Measurements from ENCODE around the gene SRP72.
"Not testable (repeated sequence)": the region's sequence is repeated elsewhere in the genome, so short reads cannot be mapped to it uniquely, and the experiment has no call there.

The SRP72 gene

DNA sequence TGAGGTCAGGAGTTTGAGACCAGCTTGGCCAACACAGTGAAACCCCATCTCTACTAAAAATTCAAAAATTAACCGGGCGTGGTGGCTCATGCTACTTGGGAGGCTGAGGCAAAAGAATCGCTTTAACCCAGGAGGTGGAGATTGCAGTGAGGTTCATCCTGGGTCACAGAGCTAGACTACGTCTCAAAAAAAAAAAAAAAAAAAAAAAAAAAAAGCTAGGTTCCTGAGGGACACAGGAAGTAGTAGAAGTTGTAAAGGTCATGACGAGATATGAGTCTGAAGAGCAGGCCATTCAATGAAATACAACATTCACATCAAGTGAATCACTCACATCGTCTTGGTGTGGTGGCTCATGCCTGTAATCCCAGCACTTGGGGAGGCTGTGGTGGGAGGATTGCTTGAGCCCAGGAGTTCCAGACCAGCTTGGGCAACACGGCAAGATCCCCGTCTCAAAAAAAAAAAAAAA is 1.1 kb upstream of the SRP72 start:
- DNase-seq, result not testable (repeated sequence)

- DNase-seq, result no peak
Observed at GRCh38 chr4:56466910-56467283, 520 bp upstream of the SRP72 start.

GRCh38 chr4:56468097-56468422 is 643 bp downstream of the SRP72 start:
- peak in 1 of 2 experiments; percentile 22 for DNase-seq

DNA sequence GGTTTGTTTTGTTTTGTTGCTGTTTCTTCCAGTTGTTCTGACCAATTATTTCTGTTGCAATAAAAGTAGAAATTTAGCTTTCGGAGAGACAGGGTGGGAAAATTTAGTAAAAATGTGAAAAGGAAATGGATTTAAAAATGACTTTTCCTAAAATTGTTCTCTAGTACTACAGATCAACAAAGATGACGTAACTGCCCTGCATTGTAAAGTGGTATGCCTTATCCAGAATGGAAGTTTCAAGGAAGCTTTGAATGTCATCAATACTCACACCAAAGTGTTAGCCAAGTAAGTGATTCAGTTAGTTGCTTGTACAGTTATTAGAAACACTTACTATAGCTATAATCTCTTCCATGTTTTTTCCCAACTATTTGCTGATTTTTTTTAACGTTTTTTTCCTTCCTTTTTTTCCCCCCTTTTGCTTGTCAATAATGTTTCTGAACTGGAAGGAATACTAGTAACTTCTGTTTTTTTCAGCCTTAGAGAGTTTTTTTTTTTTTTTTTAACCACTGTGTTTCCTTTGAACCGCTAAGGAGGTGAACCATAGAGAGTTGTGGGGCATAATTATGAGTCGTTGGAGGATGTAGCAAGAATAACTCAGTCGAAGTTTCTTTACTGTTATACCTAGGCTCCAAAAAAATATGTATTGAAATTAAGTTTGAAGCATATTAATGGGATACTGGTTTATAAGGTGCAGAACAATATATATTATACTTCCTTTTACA is 2.2 kb downstream of the SRP72 start:
- no peak for DNase-seq

- no peak for DNase-seq
Observed at GRCh38 chr4:56475917-56476316, 8.5 kb downstream of the SRP72 start.

GRCh38 chr4:56477192-56477702 is 9.8 kb downstream of the SRP72 start:
- no peak for DNase-seq

- no peak for DNase-seq
Observed at GRCh38 chr4:56480691-56481090, 13.3 kb downstream of the SRP72 start.

GRCh38 chr4:56496241-56496640 is 28.8 kb downstream of the SRP72 start:
- DNase-seq, result no peak

DNA sequence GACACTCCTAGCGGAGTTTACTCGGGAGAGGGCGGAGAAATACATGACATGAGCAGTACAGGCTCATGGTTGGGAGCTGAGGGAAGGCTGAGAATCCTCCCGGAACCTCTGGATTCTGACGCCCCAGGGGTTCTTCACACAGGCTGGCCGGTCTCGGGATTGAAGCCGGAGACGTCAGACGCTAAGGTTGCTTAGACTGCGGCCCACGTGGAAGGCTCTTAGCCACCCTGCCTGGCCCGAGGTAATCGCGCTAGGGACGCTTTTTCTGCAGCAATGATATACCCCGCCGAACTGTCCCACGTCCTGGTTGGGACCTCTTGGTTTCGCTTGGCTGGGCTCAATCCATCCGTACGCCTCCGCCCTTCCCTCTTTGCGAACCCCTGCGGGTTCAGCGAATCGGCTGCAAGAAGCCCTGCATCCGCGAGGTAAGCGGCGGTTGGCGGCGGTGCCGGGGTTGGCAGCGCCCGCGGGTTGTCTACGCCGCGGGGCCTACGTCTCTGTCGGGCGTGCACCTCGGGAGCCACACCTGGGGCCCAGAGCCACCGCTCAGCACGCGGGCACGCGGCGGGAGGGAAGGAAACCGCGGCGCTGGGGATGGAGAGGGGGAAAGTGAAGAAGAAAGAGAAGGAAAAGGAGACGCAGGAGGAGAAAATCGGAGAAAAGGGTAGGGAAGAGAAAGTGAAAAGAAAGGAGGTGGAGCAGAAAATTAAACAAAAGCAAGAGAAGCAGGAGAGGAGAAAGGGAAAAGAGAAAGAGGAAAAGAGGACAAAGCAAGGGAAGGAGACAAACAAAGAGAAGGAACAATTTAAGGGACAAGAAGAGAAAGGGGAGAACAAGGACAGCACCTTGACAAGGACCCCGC is 38.1 kb downstream of the SRP72 start, which contains the start of gene ARL9:
TSS of gene ARL9 (plus strand) at position 523 of the 862 bp plus-strand sequence. CDS start at position 595, 72 bp downstream.
- peak; percentile 53 to 56 for DNase-seq

GRCh38 chr4:56511098-56511497 is 43.7 kb downstream of the SRP72 start:
- no peak for DNase-seq

GRCh38 chr4:56512166-56512565 is 44.7 kb downstream of the SRP72 start:
- DNase-seq, result no peak

- DNase-seq, result no peak
Observed at GRCh38 chr4:56513517-56513916, 46.1 kb downstream of the SRP72 start.

GRCh38 chr4:56530269-56531148 is 63.1 kb downstream of the SRP72 start:
- peak; percentile 73 to 74 for DNase-seq

DNA sequence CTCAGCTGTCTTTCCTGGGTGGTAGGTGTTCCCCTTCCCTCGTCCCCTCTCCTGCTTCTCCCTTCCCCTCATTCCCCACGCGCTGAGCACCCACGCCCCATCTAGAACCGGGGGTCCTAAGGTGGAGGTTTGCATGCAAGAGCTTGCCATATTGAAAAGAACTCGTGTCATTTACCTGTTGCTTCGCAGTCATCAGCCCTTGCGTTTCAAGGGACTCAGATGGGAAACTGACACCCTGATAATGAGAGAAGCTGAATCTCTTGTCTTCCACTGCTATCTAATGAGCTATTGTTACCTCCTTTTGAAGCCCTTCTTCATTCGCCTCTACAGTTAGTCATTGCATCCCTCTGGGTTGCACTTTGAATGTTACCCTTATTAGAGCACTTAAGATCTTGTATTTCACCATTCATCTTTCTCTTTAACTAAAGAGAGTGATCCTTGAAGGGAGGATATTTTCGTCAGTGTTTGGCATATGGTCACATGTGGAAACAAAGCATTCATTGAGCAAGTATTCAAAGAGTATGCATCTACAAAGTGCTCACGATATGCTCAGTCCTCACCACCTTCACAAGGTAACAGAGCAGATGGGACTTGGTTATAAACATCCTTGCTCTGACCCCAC is 63.8 kb downstream of the SRP72 start:
- DNase-seq, result no peak

DNA sequence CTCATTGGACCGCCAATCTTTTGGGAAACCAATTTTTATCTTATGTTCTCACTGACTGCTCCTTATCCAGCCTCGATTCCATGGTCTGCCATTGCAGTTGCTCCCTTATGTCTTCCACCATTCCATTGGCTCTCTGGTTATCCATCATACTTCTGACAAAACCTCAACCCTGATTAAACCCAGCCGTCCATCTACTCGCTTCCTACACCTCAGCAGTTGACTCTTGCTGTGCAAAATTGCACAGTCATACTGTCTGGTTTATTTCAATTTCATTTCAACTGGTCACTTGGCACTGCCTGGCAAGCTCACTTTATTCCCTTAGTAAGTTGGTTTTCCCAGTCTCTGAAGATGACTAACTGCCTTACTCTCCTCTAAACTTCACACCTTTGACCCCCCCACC is 64.4 kb downstream of the SRP72 start:
- DNase-seq, result no peak

DNA sequence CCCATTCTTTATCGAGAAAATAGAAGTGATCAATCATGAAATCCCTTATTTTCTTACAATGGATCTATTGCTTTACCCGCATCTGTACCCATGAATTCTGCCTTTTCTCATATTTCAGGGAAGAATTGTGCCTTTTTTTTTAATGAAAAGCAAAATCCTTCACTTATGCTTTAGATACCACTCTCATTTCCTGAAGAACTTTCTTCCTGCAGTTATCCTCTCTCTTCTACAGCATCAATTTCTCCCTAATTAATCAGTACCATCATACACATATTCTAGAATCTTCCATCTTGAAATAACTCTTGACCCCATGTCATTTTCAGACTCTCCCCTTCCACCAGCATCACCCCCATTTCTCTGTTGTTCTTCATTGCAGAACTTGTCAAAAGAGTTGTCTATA is 64.8 kb downstream of the SRP72 start:
- DNase-seq, result no peak

- DNase-seq, result no peak
Observed at GRCh38 chr4:56535915-56536314, 68.5 kb downstream of the SRP72 start.

- no peak for DNase-seq
Observed at GRCh38 chr4:56537147-56537546, 69.7 kb downstream of the SRP72 start.

DNA sequence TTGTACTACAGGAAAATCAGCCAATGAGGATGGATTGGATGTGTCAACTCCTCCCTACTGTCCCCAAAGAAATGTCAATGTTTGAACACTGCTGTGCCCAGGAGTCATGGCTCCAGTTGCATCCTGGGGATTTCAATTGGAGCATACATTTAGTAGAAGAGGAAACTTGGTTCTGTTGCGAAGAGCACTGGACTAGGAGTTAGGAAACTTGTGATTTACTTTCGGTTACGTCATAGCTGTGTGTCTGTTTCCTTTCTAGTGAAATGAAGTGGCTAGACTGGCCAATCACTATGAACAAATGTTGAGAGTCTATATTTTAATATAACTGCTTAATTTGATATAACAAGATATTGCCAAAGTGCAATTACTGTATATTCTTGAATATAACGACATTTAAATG is 73.4 kb downstream of the SRP72 start:
- no peak for DNase-seq

DNA sequence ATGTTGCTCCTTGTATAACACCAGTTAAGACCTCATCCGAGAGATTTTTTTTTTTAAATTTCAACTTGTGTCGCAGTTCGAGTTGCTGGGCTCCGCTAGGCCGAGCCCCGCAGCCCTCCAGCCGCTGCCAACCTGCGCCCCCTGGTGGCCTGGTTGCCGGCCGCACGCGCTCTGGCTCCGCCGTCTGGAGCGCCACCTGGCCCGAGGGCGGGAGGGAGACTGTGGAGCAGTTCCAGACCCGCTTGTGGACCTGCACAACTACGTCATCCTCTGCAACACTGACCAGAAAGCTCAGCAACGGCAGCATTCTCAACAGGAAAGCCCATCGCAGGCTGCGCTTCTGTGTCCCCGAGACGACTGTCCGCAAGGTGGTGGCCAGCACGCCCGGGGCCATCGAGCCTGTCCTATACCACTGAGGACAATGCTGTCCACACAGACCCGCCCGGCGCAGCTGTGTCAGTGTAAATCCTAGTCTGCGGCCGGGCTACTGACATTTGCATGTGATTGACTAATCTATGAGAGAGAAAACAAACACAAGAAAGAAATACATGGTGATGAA is 77.2 kb downstream of the SRP72 start:
- peak; percentile 77 to 83 for DNase-seq

DNA sequence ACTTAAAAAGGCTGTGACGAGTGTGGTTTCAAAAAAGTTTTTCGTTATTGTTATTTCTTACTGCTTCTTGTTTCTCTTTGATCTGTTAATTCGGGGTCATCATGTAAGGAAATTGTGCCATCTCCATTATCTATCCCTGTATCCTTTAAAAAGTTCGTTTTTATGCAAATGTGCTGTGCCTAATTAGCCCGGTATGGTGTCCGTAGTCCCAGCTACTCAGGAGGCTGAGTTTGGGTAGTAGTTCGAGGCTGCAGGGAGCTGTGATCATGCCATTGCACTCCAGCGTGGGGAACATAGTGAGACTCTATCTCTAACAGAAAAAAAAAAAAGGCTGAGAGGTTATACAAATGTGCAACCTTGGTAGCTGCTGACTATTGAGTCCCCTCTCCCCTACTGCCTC is 83.2 kb downstream of the SRP72 start:
- DNase-seq, result no peak

DNA sequence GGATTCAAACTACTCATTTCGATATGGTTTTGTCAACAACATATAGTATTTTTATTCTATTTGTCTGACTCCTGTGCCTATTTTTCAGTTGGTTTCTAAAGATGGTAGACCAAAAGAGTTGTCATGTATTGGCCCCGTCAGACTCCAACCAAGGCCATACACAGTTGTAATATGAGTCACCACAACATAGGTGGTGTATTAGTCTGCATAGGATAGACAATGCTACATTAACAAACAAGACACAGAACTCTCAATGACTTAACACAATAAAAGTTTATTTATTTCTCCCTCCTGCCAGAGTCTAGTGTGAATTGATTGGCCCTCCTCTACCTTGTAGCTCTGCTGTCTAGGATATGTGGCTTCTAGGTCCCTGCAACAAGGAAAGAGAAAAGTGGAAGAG is 84.1 kb downstream of the SRP72 start:
- no peak for DNase-seq
